Prostate gland (tissue), 2 donors: ENCODE results near the gene SLK.

ENCODE experiments used
- CTCF ChIP-seq, 4 experiments: fragments of 200-600 bp in 2 of 4; fragments of 450-650 bp in 2 of 4; sonication (generic) in 2 of 4; IDR thresholded peaks; 1 replicate in 3 of 4; 2 replicates in 1 of 4; pipeline ENCODE4 v1.5.1; 2016 to 2019; ENCODE audit warnings: antibody characterized with exemption in 4 of 4, mild to moderate bottlenecking in 2 of 4, moderate library complexity in 2 of 4
- POLR2AphosphoS5 ChIP-seq: sonication (generic); formaldehyde crosslinking; IDR thresholded peaks from one replicate; pipeline ENCODE4 v1.6.1; 2017; ENCODE audit warnings: antibody characterized with exemption

GRCh38 chr10:103932971-103933370, 34.0 kb upstream of the SLK start:
- no peak for TF ChIP-seq CTCF (IDR thresholded peaks at IDR 0.05)
- TF ChIP-seq POLR2AphosphoS5, result no peak
